ENCODE data around the gene USP9X. TPM values are rescaled to one million over a fixed set of nuclear protein-coding genes. Genes with fewer than 3 reads are reported as not detected.

The USP9X gene
- total RNA-seq, 2 experiments from 2014 or later = 38.0 to 58.5 TPM

DNA sequence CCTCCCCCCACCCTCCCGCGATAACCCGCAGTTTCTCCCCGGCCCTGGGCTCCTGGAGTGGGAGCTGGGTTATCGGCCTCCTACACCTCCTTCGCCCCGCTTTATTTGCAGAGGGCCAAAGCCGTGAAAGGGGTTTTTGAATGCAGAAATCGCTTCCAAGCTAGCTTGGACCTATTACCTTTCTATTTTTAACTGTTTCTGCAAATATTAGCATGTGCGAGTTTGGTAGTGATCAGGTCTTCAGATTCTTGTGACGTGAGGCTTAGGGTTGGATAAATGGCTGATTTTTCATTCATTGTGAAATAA lies 1.3 kb downstream of the USP9X start:
- CTCF ChIA-PET (ENCODE audit: unreplicated experiment) = no interaction called here
- peaks cover 34% of the 10 kb centered on the region for H3K36me3 ChIP-seq (ENCODE audit: insufficient read depth, low read length)
- DNase-seq (ENCODE audit: low spot score) = no peak
- peak overlapping the region; percentile 97 for H3K4me3 ChIP-seq (ENCODE audit: low read depth, low read length, poor library complexity, severe bottlenecking)
- peaks cover 66% of the 10 kb centered on the region for H3K79me2 ChIP-seq (ENCODE audit: insufficient read depth, low read depth, low read length)
- POLR2A ChIA-PET = interaction anchor here (1.0 kb wide), 1 partner anchor 25 kb away, joined by 3 read pairs; no protein-coding TSS in a partner anchor
- peaks cover 41% of the 10 kb centered on the region for H3K4me1 ChIP-seq (ENCODE audit: insufficient read depth, low read length, poor library complexity, severe bottlenecking)
- H2AFZ ChIP-seq (ENCODE audit: low read length) = no peak overlapping the region
- TF ChIP-seq, protein P1, sequence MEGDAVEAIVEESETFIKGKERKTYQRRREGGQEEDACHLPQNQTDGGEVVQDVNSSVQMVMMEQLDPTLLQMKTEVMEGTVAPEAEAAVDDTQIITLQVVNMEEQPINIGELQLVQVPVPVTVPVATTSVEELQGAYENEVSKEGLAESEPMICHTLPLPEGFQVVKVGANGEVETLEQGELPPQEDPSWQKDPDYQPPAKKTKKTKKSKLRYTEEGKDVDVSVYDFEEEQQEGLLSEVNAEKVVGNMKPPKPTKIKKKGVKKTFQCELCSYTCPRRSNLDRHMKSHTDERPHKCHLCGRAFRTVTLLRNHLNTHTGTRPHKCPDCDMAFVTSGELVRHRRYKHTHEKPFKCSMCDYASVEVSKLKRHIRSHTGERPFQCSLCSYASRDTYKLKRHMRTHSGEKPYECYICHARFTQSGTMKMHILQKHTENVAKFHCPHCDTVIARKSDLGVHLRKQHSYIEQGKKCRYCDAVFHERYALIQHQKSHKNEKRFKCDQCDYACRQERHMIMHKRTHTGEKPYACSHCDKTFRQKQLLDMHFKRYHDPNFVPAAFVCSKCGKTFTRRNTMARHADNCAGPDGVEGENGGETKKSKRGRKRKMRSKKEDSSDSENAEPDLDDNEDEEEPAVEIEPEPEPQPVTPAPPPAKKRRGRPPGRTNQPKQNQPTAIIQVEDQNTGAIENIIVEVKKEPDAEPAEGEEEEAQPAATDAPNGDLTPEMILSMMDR (conservative IDR thresholded peaks at IDR 0.05; ENCODE audit: low read length) = no peak
- TF ChIP-seq EZH2phosphoT487 (IDR thresholded peaks at IDR 0.05; ENCODE audit: borderline replicate concordance, low read depth, low read length) = no peak
- H3K27ac ChIP-seq (ENCODE audit: low read depth, low read length, poor library complexity, severe bottlenecking) = peak overlapping the region; percentile 95
- no peaks in the 10 kb centered on the region for H3K9me3 ChIP-seq (ENCODE audit: low read length)
- intact Hi-C loops (cut with micrococcal nuclease; ENCODE audit: unreplicated experiment) = loop anchor here (5.0 to 10.0 kb wide), 3 partner anchors 246 to 502 kb away; partner anchors contain the start of genes ATP6AP2, CXorf38 and DDX3X
- H3K4me2 ChIP-seq (ENCODE audit: low read length) = peak overlapping the region; percentile 80
- peaks cover 37% of the 10 kb centered on the region for H4K20me1 ChIP-seq (ENCODE audit: insufficient read depth, low read length)
- no peaks in the 10 kb centered on the region for H3K9me2 ChIP-seq (ENCODE audit: insufficient read depth, low read length)
- BruUV-seq (replicated peaks) = no TSS peak

DNA sequence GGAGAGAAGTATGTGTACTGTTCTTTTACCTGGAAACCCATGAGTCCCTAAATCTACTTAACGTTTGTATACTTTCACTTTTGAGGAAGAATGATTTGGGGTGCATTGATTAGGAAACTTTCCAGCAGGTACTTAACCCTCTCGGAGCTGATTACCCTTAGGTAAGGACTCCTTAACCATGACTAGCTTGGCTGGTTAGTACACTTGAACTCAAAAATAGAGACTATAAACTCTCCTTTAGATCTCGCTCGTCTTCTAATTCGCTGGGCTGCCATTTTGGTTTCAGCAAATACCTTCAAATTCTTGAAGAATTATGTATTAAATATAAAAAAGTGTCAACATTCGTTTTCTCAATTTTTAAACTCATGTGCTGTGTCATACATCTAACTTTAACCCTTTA lies 2.0 kb downstream of the USP9X start:
- ChIA-PET CTCF (ENCODE audit: unreplicated experiment) (no interaction called here), POLR2A (interaction anchor here (1.0 kb wide), 1 partner anchor 25 kb away, joined by 3 read pairs; no protein-coding TSS in a partner anchor)
- Histone ChIP-seq H3K4me1 (ENCODE audit: insufficient read depth, low read length, poor library complexity, severe bottlenecking) (peaks cover 39% of the 10 kb centered on the region), H3K9me3 (ENCODE audit: low read length) (no peaks in the 10 kb centered on the region), H3K27ac (ENCODE audit: low read depth, low read length, poor library complexity, severe bottlenecking) (peak overlapping the region; percentile 95), H3K36me3 (ENCODE audit: insufficient read depth, low read length) (peaks cover 38% of the 10 kb centered on the region), H2AFZ (ENCODE audit: low read length) (no peak overlapping the region), H3K4me3 (ENCODE audit: low read depth, low read length, poor library complexity, severe bottlenecking) (peak overlapping the region; percentile 97), H3K4me2 (ENCODE audit: low read length) (peak overlapping the region; percentile 80), H3K79me2 (ENCODE audit: insufficient read depth, low read depth, low read length) (peaks cover 72% of the 10 kb centered on the region), H3K9me2 (ENCODE audit: insufficient read depth, low read length) (no peaks in the 10 kb centered on the region), H4K20me1 (ENCODE audit: insufficient read depth, low read length) (peaks cover 42% of the 10 kb centered on the region)
- no peak for TF ChIP-seq EZH2phosphoT487 (IDR thresholded peaks at IDR 0.05; ENCODE audit: borderline replicate concordance, low read depth, low read length)
- DNase-seq (ENCODE audit: low spot score) = no peak
- intact Hi-C loops (cut with micrococcal nuclease; ENCODE audit: unreplicated experiment) = loop anchor here (5.0 to 10.0 kb wide), 3 partner anchors 245 to 502 kb away; partner anchors contain the start of genes ATP6AP2, CXorf38 and DDX3X
- TSS peak; percentile 45 for BruUV-seq (replicated peaks)

DNA sequence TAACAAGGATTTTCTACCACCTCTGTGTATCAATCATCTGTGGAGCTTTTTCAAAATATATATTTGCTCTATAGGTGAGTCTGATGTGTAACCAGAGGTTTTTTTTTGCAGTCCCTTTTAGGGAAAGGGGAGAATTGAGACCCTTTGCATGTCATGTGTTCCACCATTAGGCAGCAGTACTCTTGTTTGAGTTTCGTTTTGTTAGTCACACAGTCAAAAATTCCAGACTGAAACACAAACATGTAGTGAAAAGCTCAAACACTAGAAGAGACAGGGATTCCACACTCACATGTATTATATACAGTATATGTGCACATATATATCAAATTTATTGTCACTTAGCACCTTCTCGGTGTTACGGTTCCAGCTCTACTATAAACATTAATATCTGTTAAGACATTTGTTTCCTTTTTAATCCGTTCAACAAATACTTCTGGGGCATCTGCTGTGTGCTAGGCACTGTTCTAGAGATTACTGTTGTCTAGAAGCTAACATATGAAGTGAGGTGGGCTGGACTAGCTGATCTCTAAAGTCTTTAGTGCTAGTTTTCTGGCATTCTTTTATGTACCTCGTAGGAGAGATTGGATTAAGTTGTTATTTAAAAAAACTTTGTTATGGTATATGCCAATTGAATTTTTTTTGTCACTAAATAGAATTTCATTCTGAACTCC lies 5.5 kb downstream of the USP9X start:
- H4K20me1 ChIP-seq (ENCODE audit: insufficient read depth, low read length) = peaks cover 48% of the 10 kb centered on the region
- no TSS peak for BruUV-seq (replicated peaks)

More for the DNA sequence above, 5.5 kb downstream of the USP9X start:
- H3K4me3 ChIP-seq (ENCODE audit: low read depth, low read length, poor library complexity, severe bottlenecking) = no peak overlapping the region
- peaks cover 33% of the 10 kb centered on the region for H3K4me1 ChIP-seq (ENCODE audit: insufficient read depth, low read length, poor library complexity, severe bottlenecking)
- no peak overlapping the region for H3K27ac ChIP-seq (ENCODE audit: low read depth, low read length, poor library complexity, severe bottlenecking)
- ChIA-PET CTCF (ENCODE audit: unreplicated experiment) (no interaction called here), POLR2A (no interaction called here)
- no peaks in the 10 kb centered on the region for H3K9me3 ChIP-seq (ENCODE audit: low read length)
- peak overlapping the region; percentile 80; the same call in 1 of the 2 replicates for H3K4me2 ChIP-seq (ENCODE audit: low read length)
- TF ChIP-seq, protein P1 (conservative IDR thresholded peaks at IDR 0.05; ENCODE audit: low read length) = no peak
- TF ChIP-seq EZH2phosphoT487 (IDR thresholded peaks at IDR 0.05; ENCODE audit: borderline replicate concordance, low read depth, low read length) = no peak
- peaks cover 100% of the 10 kb centered on the region for H3K79me2 ChIP-seq (ENCODE audit: insufficient read depth, low read depth, low read length)
- H2AFZ ChIP-seq (ENCODE audit: low read length) = no peak overlapping the region
- no peaks in the 10 kb centered on the region for H3K9me2 ChIP-seq (ENCODE audit: insufficient read depth, low read length)
- intact Hi-C loops (cut with micrococcal nuclease; ENCODE audit: unreplicated experiment) = no loop called here
- peaks cover 56% of the 10 kb centered on the region for H3K36me3 ChIP-seq (ENCODE audit: insufficient read depth, low read length)
- no peak for DNase-seq (ENCODE audit: low spot score)
